ENCODE data around the gene ARHGAP24. TPM values are rescaled to one million over a fixed set of nuclear protein-coding genes. Genes with fewer than 3 reads are reported as not detected.
"Not testable (repeated sequence)": the region's sequence is repeated elsewhere in the genome, so short reads cannot be mapped to it uniquely, and the experiment has no call there.

The ARHGAP24 gene
- total and polyA plus RNA-seq, 8 donors = 22.0 to 35.0 (median 25.8) TPM

GRCh38 chr4:85496933-85497332, 22.0 kb downstream of the ARHGAP24 start:
- no peak overlapping the region for H3K4me3 ChIP-seq
- ATAC-seq = no peak
- H3K27ac ChIP-seq = peak overlapping the region; percentile 21 to 80
- H3K9me3 ChIP-seq = no peaks in the 10 kb centered on the region
- intact Hi-C loops (cut with DNase I) = no loop called here
- H3K4me1 ChIP-seq = peaks cover 5 to 46% of the 10 kb centered on the region in 2 donors
- TF ChIP-seq, protein P1, sequence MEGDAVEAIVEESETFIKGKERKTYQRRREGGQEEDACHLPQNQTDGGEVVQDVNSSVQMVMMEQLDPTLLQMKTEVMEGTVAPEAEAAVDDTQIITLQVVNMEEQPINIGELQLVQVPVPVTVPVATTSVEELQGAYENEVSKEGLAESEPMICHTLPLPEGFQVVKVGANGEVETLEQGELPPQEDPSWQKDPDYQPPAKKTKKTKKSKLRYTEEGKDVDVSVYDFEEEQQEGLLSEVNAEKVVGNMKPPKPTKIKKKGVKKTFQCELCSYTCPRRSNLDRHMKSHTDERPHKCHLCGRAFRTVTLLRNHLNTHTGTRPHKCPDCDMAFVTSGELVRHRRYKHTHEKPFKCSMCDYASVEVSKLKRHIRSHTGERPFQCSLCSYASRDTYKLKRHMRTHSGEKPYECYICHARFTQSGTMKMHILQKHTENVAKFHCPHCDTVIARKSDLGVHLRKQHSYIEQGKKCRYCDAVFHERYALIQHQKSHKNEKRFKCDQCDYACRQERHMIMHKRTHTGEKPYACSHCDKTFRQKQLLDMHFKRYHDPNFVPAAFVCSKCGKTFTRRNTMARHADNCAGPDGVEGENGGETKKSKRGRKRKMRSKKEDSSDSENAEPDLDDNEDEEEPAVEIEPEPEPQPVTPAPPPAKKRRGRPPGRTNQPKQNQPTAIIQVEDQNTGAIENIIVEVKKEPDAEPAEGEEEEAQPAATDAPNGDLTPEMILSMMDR (IDR thresholded peaks at IDR 0.05) = no peak
- H3K36me3 ChIP-seq = no peaks in the 10 kb centered on the region
- no peak for DNase-seq
- no peaks in the 10 kb centered on the region for H3K27me3 ChIP-seq

DNA sequence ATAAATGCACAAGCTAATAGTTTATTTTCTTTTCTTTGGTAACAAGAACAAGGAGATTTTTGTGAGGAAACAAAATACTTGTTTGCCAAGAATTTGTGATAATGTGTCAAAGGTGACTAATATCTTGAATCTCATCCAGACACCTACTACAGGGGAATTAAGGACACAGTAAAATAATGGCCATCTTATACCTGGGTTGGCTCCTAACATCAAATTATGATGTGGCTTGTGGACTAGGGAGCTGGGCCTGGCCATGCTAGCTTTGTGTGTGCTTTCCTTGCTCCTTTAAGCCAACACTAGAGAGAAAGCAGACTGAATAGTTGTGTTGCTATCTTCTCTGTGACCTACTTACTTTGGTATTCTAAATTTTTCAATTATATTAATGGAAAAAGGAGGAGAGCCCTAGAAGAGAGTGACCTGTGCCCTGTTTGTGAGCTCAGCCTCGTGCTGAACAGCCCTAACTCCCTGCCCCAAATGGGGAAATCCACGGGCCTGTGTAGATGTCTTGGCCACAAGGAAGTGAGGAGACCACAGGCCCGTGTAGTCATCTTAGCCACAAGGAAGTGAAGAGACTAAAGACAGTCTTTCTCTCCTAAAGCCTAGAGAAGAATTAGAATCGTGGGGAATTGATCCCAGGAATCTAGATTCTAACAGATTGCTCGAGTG, 23.3 kb downstream of the ARHGAP24 start:
- TF ChIP-seq, protein P1 (IDR thresholded peaks at IDR 0.05) = no peak
- intact Hi-C loops (cut with DNase I) = no loop called here
- H3K9me3 ChIP-seq = no peaks in the 10 kb centered on the region
- DNase-seq (peak in 1 of 4 donors; percentile 86), ATAC-seq (peak; percentile 95)
- H3K36me3 ChIP-seq = no peaks in the 10 kb centered on the region
- peak overlapping the region; percentile 72 to 80 for H3K27ac ChIP-seq
- H3K27me3 ChIP-seq = no peaks in the 10 kb centered on the region
- peaks cover 5 to 46% of the 10 kb centered on the region in 2 donors for H3K4me1 ChIP-seq
- H3K4me3 ChIP-seq = no peak overlapping the region

- ATAC-seq = no peak
- H3K36me3 ChIP-seq = no peaks in the 10 kb centered on the region
- H3K4me1 ChIP-seq = peaks cover 5 to 46% of the 10 kb centered on the region in 2 donors
- intact Hi-C loops (cut with DNase I) = no loop called here
- no peaks in the 10 kb centered on the region for H3K9me3 ChIP-seq
- no peak overlapping the region for H3K4me3 ChIP-seq
- H3K27me3 ChIP-seq = no peaks in the 10 kb centered on the region
- H3K27ac ChIP-seq = peak overlapping the region in 1 of 2 donors; percentile 80
- TF ChIP-seq, protein P1 (IDR thresholded peaks at IDR 0.05) = no peak
- no peak for DNase-seq
These were observed 24.6 kb downstream of the ARHGAP24 start for GRCh38 chr4:85499573-85499972.

DNA sequence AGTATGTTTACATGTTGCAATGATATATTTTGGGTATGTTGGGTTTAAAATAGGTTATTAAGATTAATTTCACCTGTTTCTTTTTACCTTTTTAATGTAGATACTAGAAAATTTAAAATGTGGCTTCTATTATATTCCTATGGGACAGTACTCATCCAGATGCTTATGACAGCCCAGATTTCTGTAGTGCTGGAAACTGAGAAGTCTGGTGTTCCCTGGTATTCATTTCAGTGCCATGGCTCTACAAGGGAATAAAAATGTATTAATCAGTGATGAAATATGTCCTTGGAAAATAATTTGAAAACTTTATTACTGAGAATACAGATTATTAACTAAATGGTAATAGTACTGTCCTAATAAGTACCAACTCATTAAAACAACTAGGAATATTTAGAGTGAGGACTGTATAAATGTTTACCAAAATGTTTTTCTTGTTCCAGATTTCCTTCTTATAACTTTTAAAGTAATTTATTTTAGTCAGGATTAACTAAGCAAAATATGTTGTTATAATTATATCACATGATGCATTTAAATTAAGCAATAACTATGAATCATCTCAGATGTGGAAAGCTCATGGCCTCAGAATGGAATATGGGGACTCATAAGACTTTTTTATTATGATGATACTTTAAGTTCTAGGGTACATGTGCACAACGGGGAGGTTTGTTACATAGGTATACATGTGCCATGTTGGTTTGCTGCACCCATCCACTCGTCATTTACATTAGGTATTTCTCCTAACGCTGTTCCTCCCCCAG, 25.3 kb downstream of the ARHGAP24 start:
- Histone ChIP-seq H3K27me3 (no peaks in the 10 kb centered on the region), H3K4me1 (peaks cover 5 to 46% of the 10 kb centered on the region in 2 donors), H3K4me3 (no peak overlapping the region), H3K27ac (no peak overlapping the region), H3K9me3 (no peaks in the 10 kb centered on the region), H3K36me3 (no peaks in the 10 kb centered on the region)
- intact Hi-C loops (cut with DNase I) = no loop called here
- no peak for DNase-seq
- no peak for ATAC-seq
- TF ChIP-seq, protein P1 (IDR thresholded peaks at IDR 0.05) = no peak

- ATAC-seq; H3K9me3 ChIP-seq; H3K36me3 ChIP-seq; DNase-seq; H3K27ac ChIP-seq; H3K4me3 ChIP-seq; intact Hi-C loops (cut with DNase I); H3K27me3 ChIP-seq: not testable (repeated sequence)
- H3K4me1 ChIP-seq = peaks cover 5 to 43% of the 10 kb centered on the region in 2 donors
These were observed 26.2 kb downstream of the ARHGAP24 start for GRCh38 chr4:85501145-85501544.
